Gastroesophageal sphincter (tissue), 3 donors: ENCODE measurements around the gene ARHGAP6.

Experiments
- POLR2AphosphoS5 ChIP-seq: sonication (generic); formaldehyde crosslinking; IDR thresholded peaks from one replicate; pipeline ENCODE4 v1.6.1; 2017; ENCODE audit warnings: antibody characterized with exemption
- TF ChIP-seq, protein P1 (sequence below), 4 experiments: fragments of 200-600 bp in 2 of 4; fragments of 450-650 bp in 2 of 4; sonication (generic) in 1 of 4; IDR thresholded peaks; one replicate each; pipeline ENCODE4 v1.5.1; 2017 to 2019; ENCODE audit warnings: antibody characterized with exemption in 4 of 4, mild to moderate bottlenecking in 2 of 4, moderate library complexity in 2 of 4

DNA sequence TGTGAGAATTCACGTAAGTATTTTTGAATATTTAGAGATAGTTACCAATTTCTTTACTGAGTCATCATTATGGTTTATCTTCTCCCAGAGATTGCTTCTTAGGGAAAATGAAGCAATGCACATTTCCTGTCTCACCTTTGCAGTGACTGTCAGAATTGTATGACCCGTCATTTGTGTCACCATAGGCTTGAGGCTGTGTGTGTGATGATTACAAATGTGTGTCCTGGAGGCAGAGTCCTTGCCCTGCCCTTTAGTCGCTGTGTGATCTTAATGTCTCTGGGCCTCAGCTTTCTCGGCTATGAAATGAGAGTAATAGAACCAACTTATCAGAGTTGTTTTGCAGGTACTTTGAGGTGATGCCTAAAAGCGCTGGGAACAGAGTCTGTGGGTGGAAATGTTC, 540.7 kb downstream of the ARHGAP6 start:
- TF ChIP-seq, protein P1, sequence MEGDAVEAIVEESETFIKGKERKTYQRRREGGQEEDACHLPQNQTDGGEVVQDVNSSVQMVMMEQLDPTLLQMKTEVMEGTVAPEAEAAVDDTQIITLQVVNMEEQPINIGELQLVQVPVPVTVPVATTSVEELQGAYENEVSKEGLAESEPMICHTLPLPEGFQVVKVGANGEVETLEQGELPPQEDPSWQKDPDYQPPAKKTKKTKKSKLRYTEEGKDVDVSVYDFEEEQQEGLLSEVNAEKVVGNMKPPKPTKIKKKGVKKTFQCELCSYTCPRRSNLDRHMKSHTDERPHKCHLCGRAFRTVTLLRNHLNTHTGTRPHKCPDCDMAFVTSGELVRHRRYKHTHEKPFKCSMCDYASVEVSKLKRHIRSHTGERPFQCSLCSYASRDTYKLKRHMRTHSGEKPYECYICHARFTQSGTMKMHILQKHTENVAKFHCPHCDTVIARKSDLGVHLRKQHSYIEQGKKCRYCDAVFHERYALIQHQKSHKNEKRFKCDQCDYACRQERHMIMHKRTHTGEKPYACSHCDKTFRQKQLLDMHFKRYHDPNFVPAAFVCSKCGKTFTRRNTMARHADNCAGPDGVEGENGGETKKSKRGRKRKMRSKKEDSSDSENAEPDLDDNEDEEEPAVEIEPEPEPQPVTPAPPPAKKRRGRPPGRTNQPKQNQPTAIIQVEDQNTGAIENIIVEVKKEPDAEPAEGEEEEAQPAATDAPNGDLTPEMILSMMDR (IDR thresholded peaks at IDR 0.05), result no peak
- TF ChIP-seq POLR2AphosphoS5, result no peak
